ENCODE data around the gene BBS1.

BBS1 gene

GRCh38 chr11:66469441-66469840, 41.0 kb upstream of the BBS1 start:
- H3K4me3 ChIP-seq (ENCODE audit: low read length) = no peak overlapping the region
- H3K27me3 ChIP-seq (ENCODE audit: insufficient read depth, low read length) = no peaks in the 10 kb centered on the region; the same call in 1 of the 2 replicates
- H3K9me3 ChIP-seq (ENCODE audit: insufficient read depth, low read depth, low read length) = no peaks in the 10 kb centered on the region
- H3K9ac ChIP-seq (ENCODE audit: low read depth, low read length) = no peak overlapping the region
- no peak overlapping the region for H3K27ac ChIP-seq (ENCODE audit: low read length)
- peaks cover 24% of the 10 kb centered on the region for H3K36me3 ChIP-seq (ENCODE audit: insufficient read depth, low read depth, low read length)
- H3K4me1 ChIP-seq (ENCODE audit: insufficient read depth, low read length) = peaks cover 10% of the 10 kb centered on the region

GRCh38 chr11:66470015-66470414, 40.4 kb upstream of the BBS1 start:
- Histone ChIP-seq H3K27ac (ENCODE audit: low read length) (no peak overlapping the region), H3K36me3 (ENCODE audit: insufficient read depth, low read depth, low read length) (peaks cover 24% of the 10 kb centered on the region), H3K9me3 (ENCODE audit: insufficient read depth, low read depth, low read length) (no peaks in the 10 kb centered on the region)

GRCh38 chr11:66471142-66471541, 39.3 kb upstream of the BBS1 start:
- Histone ChIP-seq H3K4me1 (ENCODE audit: insufficient read depth, low read length) (peaks cover 5% of the 10 kb centered on the region; the same call in 1 of the 2 replicates), H3K9ac (ENCODE audit: low read depth, low read length) (no peak overlapping the region), H3K27ac (ENCODE audit: low read length) (no peak overlapping the region), H3K36me3 (ENCODE audit: insufficient read depth, low read depth, low read length) (peaks cover 24% of the 10 kb centered on the region), H3K9me3 (ENCODE audit: insufficient read depth, low read depth, low read length) (no peaks in the 10 kb centered on the region), H3K27me3 (ENCODE audit: insufficient read depth, low read length) (no peaks in the 10 kb centered on the region; the same call in 1 of the 2 replicates), H3K4me3 (ENCODE audit: low read length) (no peak overlapping the region)

More at GRCh38 chr11:66470015-66470414, 40.4 kb upstream of the BBS1 start:
- Histone ChIP-seq H3K9ac (ENCODE audit: low read depth, low read length) (no peak overlapping the region), H3K4me1 (ENCODE audit: insufficient read depth, low read length) (peaks cover 10% of the 10 kb centered on the region), H3K27me3 (ENCODE audit: insufficient read depth, low read length) (no peaks in the 10 kb centered on the region; the same call in 1 of the 2 replicates), H3K4me3 (ENCODE audit: low read length) (no peak overlapping the region)

- Histone ChIP-seq H3K9ac (ENCODE audit: low read depth, low read length) (no peak overlapping the region), H3K27me3 (ENCODE audit: insufficient read depth, low read length) (no peaks in the 10 kb centered on the region; the same call in 1 of the 2 replicates), H3K27ac (ENCODE audit: low read length) (no peak overlapping the region), H3K36me3 (ENCODE audit: insufficient read depth, low read depth, low read length) (peaks cover 24% of the 10 kb centered on the region), H3K9me3 (ENCODE audit: insufficient read depth, low read depth, low read length) (no peaks in the 10 kb centered on the region), H3K4me1 (ENCODE audit: insufficient read depth, low read length) (peaks cover 5% of the 10 kb centered on the region; the same call in 1 of the 2 replicates), H3K4me3 (ENCODE audit: low read length) (no peak overlapping the region)
Measured at GRCh38 chr11:66472054-66472453, 38.4 kb upstream of the BBS1 start.

GRCh38 chr11:66473167-66473566, 37.3 kb upstream of the BBS1 start:
- peaks cover 24% of the 10 kb centered on the region for H3K36me3 ChIP-seq (ENCODE audit: insufficient read depth, low read depth, low read length)

GRCh38 chr11:66473608-66474515, 36.6 kb upstream of the BBS1 start:
- no peak overlapping the region for H3K27ac ChIP-seq (ENCODE audit: low read length)
- no peaks in the 10 kb centered on the region for H3K9me3 ChIP-seq (ENCODE audit: insufficient read depth, low read depth, low read length)
- no peak overlapping the region for H3K4me3 ChIP-seq (ENCODE audit: low read length)
- H3K9ac ChIP-seq (ENCODE audit: low read depth, low read length) = no peak overlapping the region
- no peaks in the 10 kb centered on the region for H3K27me3 ChIP-seq (ENCODE audit: insufficient read depth, low read length)
- H3K4me1 ChIP-seq (ENCODE audit: insufficient read depth, low read length) = no peaks in the 10 kb centered on the region
- peaks cover 20% of the 10 kb centered on the region for H3K36me3 ChIP-seq (ENCODE audit: insufficient read depth, low read depth, low read length)

More at GRCh38 chr11:66473167-66473566, 37.3 kb upstream of the BBS1 start:
- no peaks in the 10 kb centered on the region for H3K4me1 ChIP-seq (ENCODE audit: insufficient read depth, low read length)
- H3K9ac ChIP-seq (ENCODE audit: low read depth, low read length) = no peak overlapping the region
- no peaks in the 10 kb centered on the region for H3K9me3 ChIP-seq (ENCODE audit: insufficient read depth, low read depth, low read length)
- H3K4me3 ChIP-seq (ENCODE audit: low read length) = no peak overlapping the region
- no peaks in the 10 kb centered on the region for H3K27me3 ChIP-seq (ENCODE audit: insufficient read depth, low read length)
- H3K27ac ChIP-seq (ENCODE audit: low read length) = no peak overlapping the region

GRCh38 chr11:66475349-66476172, 34.9 kb upstream of the BBS1 start:
- H3K4me3 ChIP-seq (ENCODE audit: low read length) = no peak overlapping the region
- no peak overlapping the region for H3K27ac ChIP-seq (ENCODE audit: low read length)
- H3K9me3 ChIP-seq (ENCODE audit: insufficient read depth, low read depth, low read length) = no peaks in the 10 kb centered on the region
- H3K4me1 ChIP-seq (ENCODE audit: insufficient read depth, low read length) = no peaks in the 10 kb centered on the region
- no peaks in the 10 kb centered on the region for H3K27me3 ChIP-seq (ENCODE audit: insufficient read depth, low read length)
- peaks cover 18% of the 10 kb centered on the region for H3K36me3 ChIP-seq (ENCODE audit: insufficient read depth, low read depth, low read length)
- no peak overlapping the region for H3K9ac ChIP-seq (ENCODE audit: low read depth, low read length)

- no peak overlapping the region for H3K4me3 ChIP-seq (ENCODE audit: low read length)
- no peaks in the 10 kb centered on the region for H3K4me1 ChIP-seq (ENCODE audit: insufficient read depth, low read length)
- peaks cover 18% of the 10 kb centered on the region for H3K36me3 ChIP-seq (ENCODE audit: insufficient read depth, low read depth, low read length)
- no peaks in the 10 kb centered on the region for H3K27me3 ChIP-seq (ENCODE audit: insufficient read depth, low read length)
- no peak overlapping the region for H3K27ac ChIP-seq (ENCODE audit: low read length)
- H3K9ac ChIP-seq (ENCODE audit: low read depth, low read length) = no peak overlapping the region
- no peaks in the 10 kb centered on the region for H3K9me3 ChIP-seq (ENCODE audit: insufficient read depth, low read depth, low read length)
Measured at GRCh38 chr11:66476173-66476840, 34.1 kb upstream of the BBS1 start.

GRCh38 chr11:66476841-66477251, 33.6 kb upstream of the BBS1 start:
- no peaks in the 10 kb centered on the region for H3K4me1 ChIP-seq (ENCODE audit: insufficient read depth, low read length)
- H3K9me3 ChIP-seq (ENCODE audit: insufficient read depth, low read depth, low read length) = no peaks in the 10 kb centered on the region
- no peak overlapping the region for H3K27ac ChIP-seq (ENCODE audit: low read length)
- H3K9ac ChIP-seq (ENCODE audit: low read depth, low read length) = no peak overlapping the region
- peaks cover 18% of the 10 kb centered on the region for H3K36me3 ChIP-seq (ENCODE audit: insufficient read depth, low read depth, low read length)
- no peak overlapping the region for H3K4me3 ChIP-seq (ENCODE audit: low read length)
- H3K27me3 ChIP-seq (ENCODE audit: insufficient read depth, low read length) = no peaks in the 10 kb centered on the region

- Histone ChIP-seq H3K9ac (ENCODE audit: low read depth, low read length) (no peak overlapping the region), H3K9me3 (ENCODE audit: insufficient read depth, low read depth, low read length) (no peaks in the 10 kb centered on the region), H3K27me3 (ENCODE audit: insufficient read depth, low read length) (no peaks in the 10 kb centered on the region), H3K27ac (ENCODE audit: low read length) (no peak overlapping the region), H3K4me3 (ENCODE audit: low read length) (no peak overlapping the region), H3K4me1 (ENCODE audit: insufficient read depth, low read length) (no peaks in the 10 kb centered on the region), H3K36me3 (ENCODE audit: insufficient read depth, low read depth, low read length) (peaks cover 19% of the 10 kb centered on the region)
Measured at GRCh38 chr11:66477263-66478201, 32.9 kb upstream of the BBS1 start.
